Activated CD4-positive, alpha-beta T cell treated with anti-CD3 and anti-CD28 coated beads for 24 hours (primary cell): ENCODE measurements around the gene CDIPT.

ENCODE experiments used
- DNase-seq, 2 donors: peaks; one replicate each; pipeline ENCODE4 v3.0.0-alpha.2; 2020; ENCODE audit warnings: low read depth in 2 of 2

CDIPT gene

DNA sequence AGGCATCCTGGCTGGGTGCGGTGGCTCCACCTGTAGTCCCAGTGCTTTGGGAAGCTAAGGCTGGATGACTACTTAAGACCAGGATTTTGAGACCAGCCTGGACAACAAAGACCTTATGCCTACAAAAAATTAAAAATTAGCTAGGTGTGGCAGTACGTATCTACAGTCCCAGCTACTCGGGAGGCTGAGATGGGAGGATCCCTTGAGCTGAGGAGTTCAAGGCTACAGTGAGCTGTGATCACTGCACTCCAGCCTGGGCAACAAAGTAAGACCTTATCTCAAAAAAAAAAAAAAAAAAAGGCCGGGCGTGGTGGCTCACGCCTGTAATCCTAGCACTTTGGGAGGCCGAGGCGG lies 36.7 kb downstream of the CDIPT start:
- DNase-seq: no peak

GRCh38 chr16:29825145-29826044 lies 37.6 kb downstream of the CDIPT start:
- DNase-seq: no peak

GRCh38 chr16:29824589-29825144 lies 38.4 kb downstream of the CDIPT start:
- no peak for DNase-seq

DNA sequence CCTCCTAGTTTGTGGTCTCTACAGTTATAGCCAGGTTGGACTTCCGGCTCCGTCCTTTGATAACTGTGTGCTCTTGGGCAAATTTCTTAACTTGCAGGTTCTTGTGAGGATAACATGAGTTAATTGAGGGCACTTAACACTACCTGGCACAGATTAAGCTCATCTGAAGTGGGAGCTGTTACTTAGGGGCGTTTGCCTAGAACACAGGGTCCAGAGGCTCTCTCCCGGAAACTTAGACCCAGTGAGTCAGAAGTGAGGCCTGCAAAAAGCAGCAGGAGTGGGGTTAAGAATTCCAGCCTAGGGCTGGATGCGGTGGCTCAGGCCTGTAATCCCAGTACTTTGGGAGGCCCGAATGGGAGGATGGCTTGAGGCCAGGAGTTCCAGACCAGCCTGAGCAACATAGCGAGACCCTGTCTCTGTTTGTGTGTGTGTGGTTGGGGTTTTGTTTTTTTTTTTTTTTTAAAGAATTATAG lies 41.3 kb downstream of the CDIPT start:
- no peak for DNase-seq

DNA sequence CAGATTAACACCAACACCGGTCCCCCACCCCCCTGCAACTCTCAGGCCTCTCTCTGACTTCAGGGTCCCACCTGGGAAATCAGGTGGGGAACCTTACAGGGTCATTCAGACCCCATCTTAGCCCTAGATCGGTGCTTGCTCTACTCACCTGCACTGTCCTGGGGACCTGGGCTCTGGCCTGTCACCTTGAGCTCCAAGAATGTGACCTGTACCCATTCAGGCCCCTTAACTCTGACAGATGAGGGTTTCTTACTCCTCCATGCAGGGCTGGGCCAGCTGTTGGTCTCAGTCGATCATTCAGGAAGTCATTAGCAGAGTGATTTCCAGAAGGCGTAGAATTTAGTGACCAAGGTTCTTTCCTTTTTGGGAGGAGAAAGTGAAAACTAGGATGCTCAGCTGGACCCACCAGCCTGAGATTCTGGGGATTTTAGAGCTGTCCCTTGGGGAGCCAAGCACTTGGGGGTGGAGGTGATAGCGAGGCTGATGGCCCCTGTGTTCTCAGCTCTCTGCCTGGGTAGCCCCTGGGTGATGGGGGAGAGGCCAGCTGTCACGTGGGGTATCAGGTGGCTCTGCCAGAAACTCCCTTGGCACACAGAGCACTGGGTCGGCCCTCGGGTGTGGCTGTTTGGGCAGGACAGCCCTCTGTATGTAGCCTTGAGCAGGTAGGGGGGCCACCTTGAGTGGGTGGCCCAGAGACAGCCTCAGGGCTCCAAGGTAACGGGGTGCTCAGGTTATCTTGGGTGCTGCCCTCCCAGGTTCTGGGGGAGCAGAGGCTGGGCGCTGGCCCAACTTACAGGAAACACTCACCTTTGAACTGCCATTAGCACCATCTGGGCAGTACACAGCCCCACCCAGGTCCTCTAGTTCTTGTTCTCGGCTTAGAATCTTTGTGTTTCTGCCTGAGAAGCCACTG lies 42.0 kb downstream of the CDIPT start:
- DNase-seq: no peak

DNA sequence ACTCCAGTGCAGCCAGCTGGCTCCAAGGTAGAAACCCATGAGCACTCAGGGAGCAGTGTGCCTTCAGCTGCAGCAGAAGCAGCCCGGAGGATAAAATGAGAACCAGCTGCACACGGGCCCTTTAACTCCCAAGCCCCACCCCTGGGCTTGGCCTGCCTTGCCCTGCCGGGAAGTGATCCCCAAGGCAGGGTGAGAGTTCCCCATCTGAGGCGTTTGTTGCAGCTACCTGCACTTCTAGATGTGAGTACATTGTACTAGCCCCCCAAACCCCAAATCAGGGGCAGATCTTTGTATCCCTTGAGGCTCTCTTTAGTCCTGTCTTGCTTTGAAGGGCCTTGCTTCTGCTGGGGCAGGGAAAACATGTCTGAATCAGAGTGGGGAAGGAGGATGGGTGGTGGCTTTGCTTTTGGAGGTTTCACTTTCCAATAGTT lies 42.7 kb downstream of the CDIPT start, which contains the start of gene MVP:
Gene MVP (plus strand): TSS at position 192 of the 431 bp plus-strand sequence. CDS start 10,088 bp downstream, outside the sequence.
- no peak for DNase-seq

DNA sequence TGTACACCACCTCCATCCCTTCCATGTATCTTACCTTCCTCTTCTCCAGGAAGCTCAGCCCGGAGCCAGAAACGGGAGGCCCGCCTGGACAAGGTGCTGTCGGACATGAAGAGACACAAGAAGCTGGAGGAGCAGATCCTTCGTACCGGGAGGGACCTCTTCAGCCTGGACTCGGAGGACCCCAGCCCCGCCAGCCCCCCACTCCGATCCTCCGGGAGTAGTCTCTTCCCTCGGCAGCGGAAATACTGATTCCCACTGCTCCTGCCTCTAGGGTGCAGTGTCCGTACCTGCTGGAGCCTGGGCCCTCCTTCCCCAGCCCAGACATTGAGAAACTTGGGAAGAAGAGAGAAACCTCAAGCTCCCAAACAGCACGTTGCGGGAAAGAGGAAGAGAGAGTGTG lies 43.5 kb downstream of the CDIPT start:
- DNase-seq: no peak

GRCh38 chr16:29818082-29818481 lies 44.9 kb downstream of the CDIPT start:
- DNase-seq: no peak

DNA sequence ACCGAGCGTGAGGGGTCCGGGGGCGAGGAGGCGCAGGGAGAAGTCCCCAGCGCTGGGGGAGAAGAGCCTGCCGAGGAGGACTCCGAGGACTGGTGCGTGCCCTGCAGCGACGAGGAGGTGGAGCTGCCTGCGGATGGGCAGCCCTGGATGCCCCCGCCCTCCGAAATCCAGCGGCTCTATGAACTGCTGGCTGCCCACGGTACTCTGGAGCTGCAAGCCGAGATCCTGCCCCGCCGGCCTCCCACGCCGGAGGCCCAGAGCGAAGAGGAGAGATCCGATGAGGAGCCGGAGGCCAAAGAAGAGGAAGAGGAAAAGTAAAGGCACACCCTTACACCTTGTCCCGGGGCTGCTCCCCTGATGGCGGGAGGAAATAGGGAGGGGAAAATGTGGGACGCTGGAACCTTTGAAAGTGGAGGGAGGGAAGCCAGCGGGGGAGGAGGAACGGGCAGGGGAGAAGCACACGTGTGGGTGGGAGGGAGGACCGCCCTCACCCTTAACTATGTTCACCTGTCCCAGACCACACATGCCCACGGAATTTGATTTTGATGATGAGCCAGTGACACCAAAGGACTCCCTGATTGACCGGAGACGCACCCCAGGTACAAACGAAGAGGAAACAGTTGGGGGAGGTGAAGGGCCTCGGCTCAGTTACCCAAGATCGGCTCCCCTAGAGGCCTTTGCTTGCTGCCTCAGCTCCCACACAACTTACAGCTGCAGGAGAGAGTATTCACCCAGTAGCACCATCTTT lies 46.2 kb downstream of the CDIPT start:
- DNase-seq: no peak

GRCh38 chr16:29815793-29816693 lies 47.0 kb downstream of the CDIPT start, which contains the start of gene PAGR1:
TSS of gene PAGR1 (plus strand) at chr16:29816152. CDS start at chr16:29816526, 374 bp downstream.
- DNase-seq: peak; percentile 96 to 97

- DNase-seq: no peak
These were observed 47.8 kb downstream of the CDIPT start for GRCh38 chr16:29815032-29815721.

DNA sequence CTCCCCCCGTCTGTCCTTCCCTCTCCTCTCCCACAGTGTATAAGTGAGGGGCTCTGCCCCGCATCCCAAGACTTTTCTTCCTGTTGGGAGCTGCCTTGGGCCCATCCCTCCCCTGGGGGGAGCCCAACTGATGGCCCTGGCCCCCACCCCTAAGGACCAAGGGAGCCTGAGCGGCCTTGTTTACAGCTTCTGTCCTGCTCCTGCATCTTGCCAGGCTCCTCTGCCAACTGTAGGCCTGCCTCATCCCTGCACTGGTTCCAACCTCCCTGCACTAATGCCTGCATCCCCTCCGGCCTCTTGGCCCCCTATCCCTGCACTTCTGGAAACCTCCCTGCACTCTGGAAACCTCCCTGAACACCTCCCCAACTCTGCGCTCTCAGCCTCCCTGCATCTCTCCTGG lies 48.4 kb downstream of the CDIPT start:
- no peak for DNase-seq

- no peak for DNase-seq
These were observed 49.1 kb downstream of the CDIPT start for GRCh38 chr16:29813644-29814562.

GRCh38 chr16:29812754-29813643 lies 50.0 kb downstream of the CDIPT start:
- DNase-seq: no peak

DNA sequence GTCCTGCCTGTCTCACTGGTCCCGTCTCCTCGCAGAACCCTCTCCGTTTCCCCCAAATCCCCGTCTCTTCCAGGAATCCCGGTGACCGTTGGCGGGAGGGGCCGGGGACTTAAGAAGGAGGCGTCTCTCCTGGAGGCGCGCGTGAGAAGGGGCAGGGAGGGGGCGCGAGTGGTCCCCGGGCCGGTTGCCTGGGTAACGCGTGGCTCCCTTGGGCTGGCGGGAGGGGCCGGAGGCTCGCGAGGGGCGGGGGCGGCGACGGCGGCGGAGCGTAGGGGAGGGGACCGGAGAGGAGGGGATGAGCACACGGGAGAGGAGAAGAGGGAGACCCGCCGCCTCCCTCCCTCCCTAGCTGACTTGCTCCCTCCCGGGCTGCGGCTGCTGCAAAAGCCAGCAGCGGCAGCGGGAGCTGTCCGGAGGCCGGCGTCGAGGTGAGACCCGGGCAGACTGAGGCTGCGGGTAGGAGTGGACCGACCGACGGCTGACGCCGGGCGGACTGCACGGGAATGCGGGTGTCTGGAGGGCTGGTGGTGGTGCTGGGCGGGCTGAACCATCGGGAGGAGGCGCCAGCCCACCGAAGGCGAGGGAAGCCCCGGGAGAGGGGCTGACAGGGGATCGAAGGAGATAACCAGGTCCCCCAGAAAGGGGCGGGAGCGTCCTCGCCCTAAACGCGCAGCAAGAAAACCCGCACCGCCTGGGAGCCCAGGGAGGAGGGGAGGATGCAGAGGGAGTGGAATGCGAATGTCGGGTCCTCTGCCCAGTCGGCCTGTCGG lies 50.9 kb downstream of the CDIPT start, which contains the start of gene PRRT2:
Gene PRRT2 (plus strand): TSS at position 298 of the 770 bp plus-strand sequence. CDS start 862 bp downstream, outside the sequence.
- DNase-seq: no peak

DNA sequence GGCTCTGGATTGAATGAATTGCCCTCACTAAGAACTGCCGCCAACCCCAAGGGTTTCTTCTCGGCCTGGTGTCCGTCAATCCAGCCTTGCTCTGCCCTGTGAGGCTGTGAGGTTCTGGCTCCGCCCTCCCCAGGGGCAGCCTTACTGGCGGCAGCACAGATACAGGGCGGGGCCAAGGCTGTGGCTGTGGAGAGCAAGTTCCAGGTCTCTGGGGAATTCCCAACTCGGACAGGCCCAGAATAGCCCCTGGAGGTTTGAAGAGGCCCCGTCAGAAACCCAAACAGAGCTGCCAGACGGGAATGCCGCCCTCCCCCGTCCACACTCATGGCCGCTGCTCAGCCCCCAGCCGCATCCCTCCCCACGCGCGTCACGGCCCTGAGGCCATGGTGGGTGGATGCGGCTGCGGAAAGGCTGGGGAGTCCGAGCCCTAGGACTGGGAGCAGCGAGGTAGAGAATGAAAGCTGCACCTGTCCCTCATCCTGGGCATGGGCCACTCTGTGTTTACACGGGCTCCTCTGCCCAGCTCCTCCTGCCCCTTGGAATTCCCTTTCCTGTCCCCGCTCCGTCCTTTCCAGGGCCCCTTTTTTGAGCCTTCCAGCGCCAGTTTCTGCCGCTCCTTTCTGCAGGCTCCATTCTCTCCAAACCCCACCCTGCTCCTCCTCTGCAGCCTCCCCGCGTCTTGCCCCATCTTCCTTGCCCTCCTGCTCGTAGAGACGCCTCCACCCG lies 51.7 kb downstream of the CDIPT start:
- DNase-seq: peak in 1 of 2 donors; percentile 79
